Measurements from ENCODE around the gene RNF144A. TPM values are rescaled to one million over a fixed set of nuclear protein-coding genes. Genes with fewer than 3 reads are reported as not detected.

Gene RNF144A
- total and polyA plus RNA-seq, 2 experiments from 2014 or later: 0.60 to 3.5 TPM

- Histone ChIP-seq H3K27me3 (replicated peaks; ENCODE audit: insufficient read depth) (no peaks in the 10 kb centered on the region; the same call in 1 of the 2 replicates), H3K79me2 (ENCODE audit: insufficient read depth) (no peaks in the 10 kb centered on the region), H3K9me2 (ENCODE audit: insufficient read depth) (no peaks in the 10 kb centered on the region), H3K27ac (no peak overlapping the region), H3K36me3 (ENCODE audit: low read depth) (no peaks in the 10 kb centered on the region), H3K9me3 (ENCODE audit: low read depth) (no peaks in the 10 kb centered on the region), H3F3A (ENCODE audit: insufficient read depth) (peaks cover 7% of the 10 kb centered on the region; the same call in 1 of the 2 replicates), H3K4me2 (ENCODE audit: unreplicated experiment) (peak overlapping the region; percentile 51), H3K4me1 (ENCODE audit: insufficient read depth) (no peaks in the 10 kb centered on the region), H4K20me1 (ENCODE audit: insufficient read depth) (no peaks in the 10 kb centered on the region), H2AFZ (peak overlapping the region; percentile 80), H3K9ac (peak overlapping the region; percentile 69), H3K4me3 (peak overlapping the region; percentile 76)
- TF ChIP-seq EZH2 (IDR thresholded peaks at IDR 0.05; ENCODE audit: insufficient read depth, poor library complexity, severe bottlenecking) (no peak), EZH2phosphoT487 (IDR thresholded peaks at IDR 0.05; ENCODE audit: insufficient read depth, low read depth) (no peak)
- WGBS, 2 experiments (ENCODE audit: low coverage in 1 of 2, low lambda C conversion rate in 2 of 2, missing lambda C conversion rate in 2 of 2): 1% methylated on average over 35 to 64 of the region's 68 CpGs
- in situ Hi-C loops (cut with MboI): no loop called here
- peak; percentile 26 for DNase-seq
These were observed 679 bp downstream of the RNF144A start for GRCh38 chr2:6917761-6918421.

- Histone ChIP-seq H3K4me2 (ENCODE audit: unreplicated experiment) (no peak overlapping the region), H3K4me1 (ENCODE audit: insufficient read depth) (no peaks in the 10 kb centered on the region), H3K79me2 (ENCODE audit: insufficient read depth) (no peaks in the 10 kb centered on the region), H3K9me2 (ENCODE audit: insufficient read depth) (no peaks in the 10 kb centered on the region), H4K20me1 (ENCODE audit: insufficient read depth) (no peaks in the 10 kb centered on the region), H3K4me3 (no peak overlapping the region), H3K9ac (no peak overlapping the region), H3K27me3 (replicated peaks; ENCODE audit: insufficient read depth) (no peaks in the 10 kb centered on the region; the same call in 1 of the 2 replicates), H3F3A (ENCODE audit: insufficient read depth) (peaks cover 3% of the 10 kb centered on the region; the same call in 1 of the 2 replicates), H3K9me3 (ENCODE audit: low read depth) (no peaks in the 10 kb centered on the region), H3K27ac (no peak overlapping the region), H2AFZ (no peak overlapping the region), H3K36me3 (ENCODE audit: low read depth) (no peaks in the 10 kb centered on the region)
- 87 to 90% methylated on average over 12 of the region's 12 CpGs for WGBS, 2 experiments (ENCODE audit: low coverage in 1 of 2, low lambda C conversion rate in 2 of 2, missing lambda C conversion rate in 2 of 2)
- TF ChIP-seq EZH2phosphoT487 (IDR thresholded peaks at IDR 0.05; ENCODE audit: insufficient read depth, low read depth) (no peak), EZH2 (IDR thresholded peaks at IDR 0.05; ENCODE audit: insufficient read depth, poor library complexity, severe bottlenecking) (no peak)
- in situ Hi-C loops (cut with MboI): no loop called here
- DNase-seq: no peak
These were observed 2.9 kb downstream of the RNF144A start for GRCh38 chr2:6919901-6920742.

- no peaks in the 10 kb centered on the region for H3K4me1 ChIP-seq (ENCODE audit: insufficient read depth)
- no peak overlapping the region for H2AFZ ChIP-seq
- no peaks in the 10 kb centered on the region for H3K79me2 ChIP-seq (ENCODE audit: insufficient read depth)
- H3K9ac ChIP-seq: no peak overlapping the region
- H4K20me1 ChIP-seq (ENCODE audit: insufficient read depth): no peaks in the 10 kb centered on the region
- H3K9me2 ChIP-seq (ENCODE audit: insufficient read depth): no peaks in the 10 kb centered on the region
- H3K4me3 ChIP-seq: no peak overlapping the region
- 62 to 66% methylated on average over 4 of the region's 4 CpGs for WGBS, 2 experiments (ENCODE audit: low coverage in 1 of 2, low lambda C conversion rate in 2 of 2, missing lambda C conversion rate in 2 of 2)
- no peaks in the 10 kb centered on the region for H3K9me3 ChIP-seq (ENCODE audit: low read depth)
- H3K36me3 ChIP-seq (ENCODE audit: low read depth): no peaks in the 10 kb centered on the region
- in situ Hi-C loops (cut with MboI): no loop called here
- no peaks in the 10 kb centered on the region; the same call in 1 of the 2 replicates for H3K27me3 ChIP-seq (replicated peaks; ENCODE audit: insufficient read depth)
- no peak for TF ChIP-seq EZH2 (IDR thresholded peaks at IDR 0.05; ENCODE audit: insufficient read depth, poor library complexity, severe bottlenecking)
- no peak for TF ChIP-seq EZH2phosphoT487 (IDR thresholded peaks at IDR 0.05; ENCODE audit: insufficient read depth, low read depth)
- H3F3A ChIP-seq (ENCODE audit: insufficient read depth): no peaks in the 10 kb centered on the region
- no peak overlapping the region for H3K4me2 ChIP-seq (ENCODE audit: unreplicated experiment)
- no peak overlapping the region for H3K27ac ChIP-seq
- no peak for DNase-seq
These were observed 3.5 kb downstream of the RNF144A start for GRCh38 chr2:6920743-6921064.

GRCh38 chr2:6921321-6921922, 4.2 kb downstream of the RNF144A start:
- Histone ChIP-seq H3K4me2 (ENCODE audit: unreplicated experiment) (no peak overlapping the region), H3K27me3 (replicated peaks; ENCODE audit: insufficient read depth) (no peaks in the 10 kb centered on the region; the same call in 1 of the 2 replicates), H3K4me1 (ENCODE audit: insufficient read depth) (no peaks in the 10 kb centered on the region), H3K36me3 (ENCODE audit: low read depth) (no peaks in the 10 kb centered on the region), H3K9ac (no peak overlapping the region), H3F3A (ENCODE audit: insufficient read depth) (no peaks in the 10 kb centered on the region), H4K20me1 (ENCODE audit: insufficient read depth) (no peaks in the 10 kb centered on the region), H3K9me2 (ENCODE audit: insufficient read depth) (no peaks in the 10 kb centered on the region), H3K9me3 (ENCODE audit: low read depth) (no peaks in the 10 kb centered on the region), H3K79me2 (ENCODE audit: insufficient read depth) (no peaks in the 10 kb centered on the region), H3K27ac (no peak overlapping the region), H3K4me3 (no peak overlapping the region), H2AFZ (no peak overlapping the region)
- in situ Hi-C loops (cut with MboI): no loop called here
- TF ChIP-seq EZH2 (IDR thresholded peaks at IDR 0.05; ENCODE audit: insufficient read depth, poor library complexity, severe bottlenecking) (no peak), EZH2phosphoT487 (IDR thresholded peaks at IDR 0.05; ENCODE audit: insufficient read depth, low read depth) (no peak)
- 87 to 88% methylated on average over 11 of the region's 11 CpGs for WGBS, 2 experiments (ENCODE audit: low coverage in 1 of 2, low lambda C conversion rate in 2 of 2, missing lambda C conversion rate in 2 of 2)
- DNase-seq: no peak
